Measurements from ENCODE around the gene A4GNT.
A peak's percentile ranks its signal among the peaks of the same experiment; 100 is the strongest.
"Not testable (repeated sequence)": the region's sequence is repeated elsewhere in the genome, so short reads cannot be mapped to it uniquely, and the experiment has no call there.

A4GNT gene

GRCh38 chr3:138114988-138115971 is 16.9 kb downstream of the A4GNT start, which contains the start of gene DZIP1L:
Gene DZIP1L, minus strand, starts transcription at chr3:138115608. Its CDS starts 11,637 bp downstream, at chr3:138103971.
- Histone ChIP-seq H3K36me3 (ENCODE audit: insufficient read depth, low read depth, low read length) (peaks cover 11% of the 10 kb centered on the region; the same call in 1 of the 2 replicates), H3K9ac (ENCODE audit: low read depth, low read length) (peak within 1 kb of the TSS; percentile 82), H3K27ac (ENCODE audit: low read length) (peak within 1 kb of the TSS; percentile 69), H3K4me1 (ENCODE audit: insufficient read depth, low read length) (peaks cover 23% of the 10 kb centered on the region; the same call in 1 of the 2 replicates), H3K4me3 (ENCODE audit: low read length) (peak within 1 kb of the TSS; percentile 93), H3K9me3 (ENCODE audit: insufficient read depth, low read depth, low read length) (no peaks in the 10 kb centered on the region), H3K27me3 (ENCODE audit: insufficient read depth, low read length) (0 out of 2 replicates have a peak, but pooled peaks cover 3% of the 10 kb centered on the region)

GRCh38 chr3:138114431-138114918 is 17.7 kb downstream of the A4GNT start:
- Histone ChIP-seq H3K4me3 (ENCODE audit: low read length) (peak overlapping the region; percentile 93), H3K4me1 (ENCODE audit: insufficient read depth, low read length) (peaks cover 23% of the 10 kb centered on the region; the same call in 1 of the 2 replicates), H3K27ac (ENCODE audit: low read length) (peak overlapping the region; percentile 69), H3K9ac (ENCODE audit: low read depth, low read length) (peak overlapping the region; percentile 82; the same call in 1 of the 2 replicates), H3K9me3 (ENCODE audit: insufficient read depth, low read depth, low read length) (no peaks in the 10 kb centered on the region), H3K36me3 (ENCODE audit: insufficient read depth, low read depth, low read length) (peaks cover 11% of the 10 kb centered on the region; the same call in 1 of the 2 replicates), H3K27me3 (ENCODE audit: insufficient read depth, low read length) (0 out of 2 replicates have a peak, but pooled peaks cover 3% of the 10 kb centered on the region)

GRCh38 chr3:138113326-138113725 is 18.9 kb downstream of the A4GNT start:
- Histone ChIP-seq H3K36me3 (ENCODE audit: insufficient read depth, low read depth, low read length) (peaks cover 11% of the 10 kb centered on the region; the same call in 1 of the 2 replicates), H3K4me3 (ENCODE audit: low read length) (no peak overlapping the region), H3K9ac (ENCODE audit: low read depth, low read length) (no peak overlapping the region), H3K27ac (ENCODE audit: low read length) (no peak overlapping the region), H3K9me3 (ENCODE audit: insufficient read depth, low read depth, low read length) (no peaks in the 10 kb centered on the region), H3K4me1 (ENCODE audit: insufficient read depth, low read length) (peaks cover 20% of the 10 kb centered on the region; the same call in 1 of the 2 replicates), H3K27me3 (ENCODE audit: insufficient read depth, low read length) (0 out of 2 replicates have a peak, but pooled peaks cover 3% of the 10 kb centered on the region)

GRCh38 chr3:138112362-138112761 is 19.8 kb downstream of the A4GNT start:
- Histone ChIP-seq H3K4me1 (ENCODE audit: insufficient read depth, low read length) (peaks cover 20% of the 10 kb centered on the region; the same call in 1 of the 2 replicates), H3K27me3 (ENCODE audit: insufficient read depth, low read length) (0 out of 2 replicates have a peak, but pooled peaks cover 3% of the 10 kb centered on the region), H3K9ac (ENCODE audit: low read depth, low read length) (no peak overlapping the region), H3K9me3 (ENCODE audit: insufficient read depth, low read depth, low read length) (no peaks in the 10 kb centered on the region), H3K36me3 (ENCODE audit: insufficient read depth, low read depth, low read length) (peaks cover 11% of the 10 kb centered on the region; the same call in 1 of the 2 replicates), H3K4me3 (ENCODE audit: low read length) (no peak overlapping the region), H3K27ac (ENCODE audit: low read length) (no peak overlapping the region)

GRCh38 chr3:138105598-138105997 is 26.6 kb downstream of the A4GNT start:
- no peaks in the 10 kb centered on the region for H3K9me3 ChIP-seq (ENCODE audit: insufficient read depth, low read depth, low read length)
- H3K4me3 ChIP-seq (ENCODE audit: low read length): no peak overlapping the region
- no peaks in the 10 kb centered on the region for H3K27me3 ChIP-seq (ENCODE audit: insufficient read depth, low read length)
- H3K36me3 ChIP-seq (ENCODE audit: insufficient read depth, low read depth, low read length): peaks cover 16% of the 10 kb centered on the region; the same call in 1 of the 2 replicates
- no peak overlapping the region for H3K9ac ChIP-seq (ENCODE audit: low read depth, low read length)
- no peak overlapping the region for H3K27ac ChIP-seq (ENCODE audit: low read length)
- no peaks in the 10 kb centered on the region for H3K4me1 ChIP-seq (ENCODE audit: insufficient read depth, low read length)

GRCh38 chr3:138103466-138103865 is 28.7 kb downstream of the A4GNT start:
- Histone ChIP-seq H3K27me3 (ENCODE audit: insufficient read depth, low read length) (no peaks in the 10 kb centered on the region), H3K9ac (ENCODE audit: low read depth, low read length) (no peak overlapping the region), H3K36me3 (ENCODE audit: insufficient read depth, low read depth, low read length) (peaks cover 16% of the 10 kb centered on the region; the same call in 1 of the 2 replicates), H3K27ac (ENCODE audit: low read length) (no peak overlapping the region), H3K4me3 (ENCODE audit: low read length) (no peak overlapping the region), H3K9me3 (ENCODE audit: insufficient read depth, low read depth, low read length) (no peaks in the 10 kb centered on the region), H3K4me1 (ENCODE audit: insufficient read depth, low read length) (peaks cover 5% of the 10 kb centered on the region; the same call in 1 of the 2 replicates)

- H3K4me3 ChIP-seq (ENCODE audit: low read length); H3K27me3 ChIP-seq (ENCODE audit: insufficient read depth, low read length); H3K9ac ChIP-seq (ENCODE audit: low read depth, low read length); H3K9me3 ChIP-seq (ENCODE audit: insufficient read depth, low read depth, low read length); H3K4me1 ChIP-seq (ENCODE audit: insufficient read depth, low read length); H3K27ac ChIP-seq (ENCODE audit: low read length): not testable (repeated sequence)
- peaks cover 16% of the 10 kb centered on the region; the same call in 1 of the 2 replicates for H3K36me3 ChIP-seq (ENCODE audit: insufficient read depth, low read depth, low read length)
These were observed 30.7 kb downstream of the A4GNT start for GRCh38 chr3:138101351-138101940.

- no peaks in the 10 kb centered on the region for H3K27me3 ChIP-seq (ENCODE audit: insufficient read depth, low read length)
- peaks cover 5% of the 10 kb centered on the region; the same call in 1 of the 2 replicates for H3K4me1 ChIP-seq (ENCODE audit: insufficient read depth, low read length)
- no peak overlapping the region for H3K4me3 ChIP-seq (ENCODE audit: low read length)
- no peak overlapping the region for H3K27ac ChIP-seq (ENCODE audit: low read length)
- H3K9ac ChIP-seq (ENCODE audit: low read depth, low read length): no peak overlapping the region
- H3K9me3 ChIP-seq (ENCODE audit: insufficient read depth, low read depth, low read length): no peaks in the 10 kb centered on the region
- H3K36me3 ChIP-seq (ENCODE audit: insufficient read depth, low read depth, low read length): peaks cover 30% of the 10 kb centered on the region; the same call in 1 of the 2 replicates
These were observed 32.8 kb downstream of the A4GNT start for GRCh38 chr3:138099417-138099816.

GRCh38 chr3:138097192-138098172 is 34.7 kb downstream of the A4GNT start:
- Histone ChIP-seq H3K4me3 (ENCODE audit: low read length) (no peak overlapping the region), H3K9ac (ENCODE audit: low read depth, low read length) (no peak overlapping the region), H3K27ac (ENCODE audit: low read length) (no peak overlapping the region), H3K36me3 (ENCODE audit: insufficient read depth, low read depth, low read length) (peaks cover 38% of the 10 kb centered on the region; the same call in 1 of the 2 replicates), H3K27me3 (ENCODE audit: insufficient read depth, low read length) (no peaks in the 10 kb centered on the region), H3K9me3 (ENCODE audit: insufficient read depth, low read depth, low read length) (peaks cover 3% of the 10 kb centered on the region; the same call in 1 of the 2 replicates), H3K4me1 (ENCODE audit: insufficient read depth, low read length) (peaks cover 10% of the 10 kb centered on the region; the same call in 1 of the 2 replicates)

GRCh38 chr3:138093721-138094120 is 38.5 kb downstream of the A4GNT start:
- Histone ChIP-seq H3K4me1 (ENCODE audit: insufficient read depth, low read length) (peaks cover 5% of the 10 kb centered on the region; the same call in 1 of the 2 replicates), H3K9me3 (ENCODE audit: insufficient read depth, low read depth, low read length) (peaks cover 3% of the 10 kb centered on the region; the same call in 1 of the 2 replicates), H3K9ac (ENCODE audit: low read depth, low read length) (no peak overlapping the region), H3K4me3 (ENCODE audit: low read length) (no peak overlapping the region), H3K27ac (ENCODE audit: low read length) (no peak overlapping the region), H3K27me3 (ENCODE audit: insufficient read depth, low read length) (no peaks in the 10 kb centered on the region), H3K36me3 (ENCODE audit: insufficient read depth, low read depth, low read length) (peaks cover 38% of the 10 kb centered on the region; the same call in 1 of the 2 replicates)
